HEK293 (cell line): ENCODE measurements around the gene SKAP1.
A peak's percentile ranks its signal among the peaks of the same experiment; 100 is the strongest.

Source experiments
- CTCF ChIA-PET: fragments of 350-600 bp; formaldehyde crosslinking; extraction: SDS; loops from one replicate; lab custom pipeline; 2021; ENCODE audit warnings: antibody characterized with exemption; lab: Yijun Ruan, JAX
- POLR2A ChIA-PET: fragments of 300-600 bp; formaldehyde crosslinking; extraction: SDS; loops from one replicate; lab custom pipeline; 2020; ENCODE audit warnings: antibody characterized with exemption, inconsistent platforms; lab: Yijun Ruan, JAX
- H3K27ac ChIP-seq: fragments of 200-500 bp; sonication (Bioruptor generic); 2 replicates; pipeline ENCODE4 v1.5.1; 2014; ENCODE audit warnings: low read depth, low read length, control low read depth, inconsistent platforms; ENCODE audit errors: extremely low read depth
- H3K36me3 ChIP-seq, 2 experiments: fragments of 200-500 bp in 1 of 2; sonication (Bioruptor generic) in 1 of 2; 1 replicate in 1 of 2; 2 replicates in 1 of 2; pipeline ENCODE4 v1.5.1; 2014 to 2017; ENCODE audit warnings: inconsistent platforms in 2 of 2, low read length in 2 of 2; ENCODE audit not compliant: control insufficient read depth in 2 of 2, insufficient read depth in 1 of 2
- H3K4me1 ChIP-seq: fragments of 200-500 bp; sonication (Bioruptor generic); 2 replicates; pipeline ENCODE4 v1.5.1; 2014; ENCODE audit warnings: mild to moderate bottlenecking, low read length, inconsistent platforms; ENCODE audit not compliant: control insufficient read depth, insufficient read depth
- H3K4me3 ChIP-seq: 2 replicates; pipeline ENCODE4 v1.5.1; 2011; ENCODE audit warnings: low read depth, mild to moderate bottlenecking, control low read depth, low read length, moderate library complexity
- H3K9me3 ChIP-seq: fragments of 200-500 bp; sonication (Bioruptor generic); 2 replicates; pipeline ENCODE4 v1.5.1; 2014; ENCODE audit warnings: low read depth, low read length, inconsistent platforms; ENCODE audit not compliant: control insufficient read depth, insufficient read depth
- CTCF ChIP-seq: fragments of 450-650 bp; formaldehyde crosslinking; IDR thresholded peaks from 2 replicates; pipeline ENCODE4 v1.5.1; 2016; ENCODE audit warnings: missing biosample characterization, missing genetic modification characterization
- GFI1B ChIP-seq: fragments of 450-650 bp; formaldehyde crosslinking; IDR thresholded peaks from 2 replicates; pipeline ENCODE4 v1.5.1; 2016; ENCODE audit warnings: missing biosample characterization, missing genetic modification characterization
- GLIS1 ChIP-seq: fragments of 450-650 bp; formaldehyde crosslinking; IDR thresholded peaks from 2 replicates; pipeline ENCODE4 v1.5.1; 2016; ENCODE audit warnings: missing biosample characterization, missing genetic modification characterization
- IKZF3 ChIP-seq: fragments of 450-650 bp; IDR thresholded peaks from 2 replicates; pipeline ENCODE4 v1.5.0; 2018; ENCODE audit warnings: missing biosample characterization, mild to moderate bottlenecking, missing genetic modification characterization, moderate library complexity
- SP7 ChIP-seq: fragments of 450-650 bp; formaldehyde crosslinking; IDR thresholded peaks from 2 replicates; pipeline ENCODE4 v1.5.1; 2016; ENCODE audit warnings: missing biosample characterization, missing genetic modification characterization
- TRIM28 ChIP-seq: IDR thresholded peaks from 2 replicates; pipeline ENCODE4 v1.6.1; 2011; ENCODE audit warnings: low read length, control low read depth, borderline replicate concordance
- ZBTB20 ChIP-seq: fragments of 450-650 bp; formaldehyde crosslinking; IDR thresholded peaks from 2 replicates; pipeline ENCODE4 v1.5.1; 2016; ENCODE audit warnings: missing biosample characterization, missing genetic modification characterization
- ZFP37 ChIP-seq: fragments of 450-650 bp; formaldehyde crosslinking; IDR thresholded peaks from 2 replicates; pipeline ENCODE4 v1.5.1; 2016; ENCODE audit warnings: missing biosample characterization, missing genetic modification characterization
- ZFP41 ChIP-seq: fragments of 450-650 bp; formaldehyde crosslinking; IDR thresholded peaks from 2 replicates; pipeline ENCODE4 v1.5.1; 2016; ENCODE audit warnings: missing biosample characterization, missing genetic modification characterization, borderline replicate concordance
- ZNF148 ChIP-seq: fragments of 450-650 bp; formaldehyde crosslinking; IDR thresholded peaks from 2 replicates; pipeline ENCODE4 v1.5.0; 2017; ENCODE audit warnings: missing biosample characterization, missing genetic modification characterization, borderline replicate concordance
- ZNF335 ChIP-seq: fragments of 450-650 bp; formaldehyde crosslinking; conservative IDR thresholded peaks from 2 replicates; pipeline ENCODE4 v1.5.1; 2016; ENCODE audit warnings: missing biosample characterization, missing genetic modification characterization
- ZNF362 ChIP-seq: fragments of 450-650 bp; formaldehyde crosslinking; IDR thresholded peaks from 2 replicates; pipeline ENCODE4 v1.5.1; 2016; ENCODE audit warnings: missing biosample characterization, missing genetic modification characterization
- ZNF366 ChIP-seq: fragments of 450-650 bp; formaldehyde crosslinking; conservative IDR thresholded peaks from 2 replicates; pipeline ENCODE4 v1.5.1; 2016; ENCODE audit warnings: missing biosample characterization, missing genetic modification characterization
- ZNF394 ChIP-seq: fragments of 450-650 bp; formaldehyde crosslinking; IDR thresholded peaks from 2 replicates; pipeline ENCODE4 v1.5.1; 2016; ENCODE audit warnings: missing biosample characterization, missing genetic modification characterization, mild to moderate bottlenecking, moderate library complexity, borderline replicate concordance
- ZNF473 ChIP-seq: fragments of 450-650 bp; formaldehyde crosslinking; IDR thresholded peaks from 2 replicates; pipeline ENCODE4 v1.5.1; 2017; ENCODE audit warnings: missing biosample characterization, missing genetic modification characterization
- ZNF521 ChIP-seq: fragments of 450-650 bp; formaldehyde crosslinking; IDR thresholded peaks from 2 replicates; pipeline ENCODE4 v1.5.1; 2017; ENCODE audit warnings: missing biosample characterization, mild to moderate bottlenecking, missing genetic modification characterization
- ZNF600 ChIP-seq: fragments of 450-650 bp; formaldehyde crosslinking; IDR thresholded peaks from 2 replicates; pipeline ENCODE4 v1.5.1; 2016; ENCODE audit warnings: missing biosample characterization, missing genetic modification characterization
- ZNF843 ChIP-seq: fragments of 450-650 bp; formaldehyde crosslinking; IDR thresholded peaks from 2 replicates; pipeline ENCODE4 v1.5.1; 2016; ENCODE audit warnings: missing biosample characterization, missing genetic modification characterization
- ZSCAN4 ChIP-seq: fragments of 450-650 bp; formaldehyde crosslinking; IDR thresholded peaks from 2 replicates; pipeline ENCODE4 v1.5.1; 2017; ENCODE audit warnings: missing biosample characterization, missing genetic modification characterization
- ZSCAN5A ChIP-seq: fragments of 450-650 bp; formaldehyde crosslinking; IDR thresholded peaks from 2 replicates; pipeline ENCODE4 v1.5.1; 2016; ENCODE audit warnings: missing biosample characterization, missing genetic modification characterization
- TF ChIP-seq, protein P1 (sequence below): fragments of 450-650 bp; formaldehyde crosslinking; IDR thresholded peaks from 2 replicates; pipeline ENCODE4 v1.5.1; 2016; ENCODE audit warnings: missing biosample characterization, missing genetic modification characterization, low read depth
- TF ChIP-seq, protein P2 (sequence below): fragments of 450-650 bp; formaldehyde crosslinking; IDR thresholded peaks from 2 replicates; pipeline ENCODE4 v1.5.1; 2016; ENCODE audit warnings: missing biosample characterization, missing genetic modification characterization

SKAP1 gene

GRCh38 chr17:48241131-48241591 lies 188.9 kb downstream of the SKAP1 start:
- peak overlapping the region; percentile 71; the same call in 1 of the 2 replicates for H3K27ac ChIP-seq
- CTCF ChIA-PET, result interaction anchor here (17.5 kb wide), 1 partner anchor 21 kb away, joined by 269 read pairs; no protein-coding TSS in a partner anchor
- no peaks in the 10 kb centered on the region for H3K36me3 ChIP-seq
- H3K9me3 ChIP-seq, result no peaks in the 10 kb centered on the region
- POLR2A ChIA-PET, result no interaction called here
- TF ChIP-seq GLIS1 (tag by site-specific recombination) (peak; percentile 75), ZNF521 (tag by site-specific recombination) (no peak)
- no peak overlapping the region for H3K4me3 ChIP-seq
- H3K4me1 ChIP-seq, result peaks cover 65% of the 10 kb centered on the region

GRCh38 chr17:48240562-48241130 lies 189.4 kb downstream of the SKAP1 start:
- Histone ChIP-seq H3K27ac (peak overlapping the region; percentile 71), H3K4me1 (peaks cover 62% of the 10 kb centered on the region), H3K36me3 (no peaks in the 10 kb centered on the region), H3K9me3 (no peaks in the 10 kb centered on the region), H3K4me3 (no peak overlapping the region)
- POLR2A ChIA-PET, result no interaction called here
- CTCF ChIA-PET, result interaction anchor here (0.7 to 17.5 kb wide), 5 partner anchors 10 to 627 kb away, joined by 3 to 269 read pairs (median 4); no protein-coding TSS in a partner anchor
- TF ChIP-seq ZBTB20 (tag by site-specific recombination) (peak; percentile 62; the same call in 1 of the 2 replicates), ZNF473 (tag by site-specific recombination) (no peak), ZNF600 (tag by site-specific recombination) (peak; percentile 41; the same call in 1 of the 2 replicates), ZSCAN4 (tag by site-specific recombination) (peak; percentile 13; the same call in 1 of the 2 replicates), IKZF3 (tag by site-specific recombination) (peak; percentile 60), ZNF366 (tag by site-specific recombination) (0 out of 2 replicates have a peak, but pooled peaks have one; percentile 13), ZNF843 (tag by site-specific recombination) (no peak), CTCF (no peak), ZNF362 (tag by site-specific recombination) (no peak), ZFP37 (peak; percentile 33; the same call in 1 of the 2 replicates), SP7 (peak; percentile 31; the same call in 1 of the 2 replicates), ZNF394 (tag by site-specific recombination) (0 out of 2 replicates have a peak, but pooled peaks have one; percentile 36), GFI1B (tag by site-specific recombination) (0 out of 2 replicates have a peak, but pooled peaks have one; percentile 30), ZNF335 (tag by site-specific recombination) (peak; percentile 66; the same call in 1 of the 2 replicates), ZNF148 (tag by site-specific recombination) (no peak), ZSCAN5A (tag by site-specific recombination) (no peak), TRIM28 (0 out of 2 replicates have a peak, but pooled peaks have one; percentile 19), ZFP41 (tag by site-specific recombination) (no peak)
- TF ChIP-seq, protein P1, sequence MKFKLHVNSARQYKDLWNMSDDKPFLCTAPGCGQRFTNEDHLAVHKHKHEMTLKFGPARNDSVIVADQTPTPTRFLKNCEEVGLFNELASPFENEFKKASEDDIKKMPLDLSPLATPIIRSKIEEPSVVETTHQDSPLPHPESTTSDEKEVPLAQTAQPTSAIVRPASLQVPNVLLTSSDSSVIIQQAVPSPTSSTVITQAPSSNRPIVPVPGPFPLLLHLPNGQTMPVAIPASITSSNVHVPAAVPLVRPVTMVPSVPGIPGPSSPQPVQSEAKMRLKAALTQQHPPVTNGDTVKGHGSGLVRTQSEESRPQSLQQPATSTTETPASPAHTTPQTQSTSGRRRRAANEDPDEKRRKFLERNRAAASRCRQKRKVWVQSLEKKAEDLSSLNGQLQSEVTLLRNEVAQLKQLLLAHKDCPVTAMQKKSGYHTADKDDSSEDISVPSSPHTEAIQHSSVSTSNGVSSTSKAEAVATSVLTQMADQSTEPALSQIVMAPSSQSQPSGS, result peak; percentile 66; the same call in 1 of the 2 replicates
- TF ChIP-seq, protein P2, sequence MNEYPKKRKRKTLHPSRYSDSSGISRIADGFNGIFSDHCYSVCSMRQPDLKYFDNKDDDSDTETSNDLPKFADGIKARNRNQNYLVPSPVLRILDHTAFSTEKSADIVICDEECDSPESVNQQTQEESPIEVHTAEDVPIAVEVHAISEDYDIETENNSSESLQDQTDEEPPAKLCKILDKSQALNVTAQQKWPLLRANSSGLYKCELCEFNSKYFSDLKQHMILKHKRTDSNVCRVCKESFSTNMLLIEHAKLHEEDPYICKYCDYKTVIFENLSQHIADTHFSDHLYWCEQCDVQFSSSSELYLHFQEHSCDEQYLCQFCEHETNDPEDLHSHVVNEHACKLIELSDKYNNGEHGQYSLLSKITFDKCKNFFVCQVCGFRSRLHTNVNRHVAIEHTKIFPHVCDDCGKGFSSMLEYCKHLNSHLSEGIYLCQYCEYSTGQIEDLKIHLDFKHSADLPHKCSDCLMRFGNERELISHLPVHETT (tag by site-specific recombination), result no peak
